Fibroblast of skin of back (primary cell): Measurements from ENCODE around the gene SMO.
"Not testable (repeated sequence)": the region's sequence is repeated elsewhere in the genome, so short reads cannot be mapped to it uniquely, and the experiment has no call there.

Source experiments
- DNase-seq: peaks from one replicate; pipeline ENCODE4 v3.0.0-alpha.2; 2013

Gene SMO

GRCh38 chr7:129240119-129240820 lies 51.8 kb downstream of the SMO start:
- DNase-seq, result no peak

GRCh38 chr7:129244220-129244619 lies 55.8 kb downstream of the SMO start:
- no peak for DNase-seq

GRCh38 chr7:129245533-129245932 lies 57.1 kb downstream of the SMO start:
- no peak for DNase-seq

DNA sequence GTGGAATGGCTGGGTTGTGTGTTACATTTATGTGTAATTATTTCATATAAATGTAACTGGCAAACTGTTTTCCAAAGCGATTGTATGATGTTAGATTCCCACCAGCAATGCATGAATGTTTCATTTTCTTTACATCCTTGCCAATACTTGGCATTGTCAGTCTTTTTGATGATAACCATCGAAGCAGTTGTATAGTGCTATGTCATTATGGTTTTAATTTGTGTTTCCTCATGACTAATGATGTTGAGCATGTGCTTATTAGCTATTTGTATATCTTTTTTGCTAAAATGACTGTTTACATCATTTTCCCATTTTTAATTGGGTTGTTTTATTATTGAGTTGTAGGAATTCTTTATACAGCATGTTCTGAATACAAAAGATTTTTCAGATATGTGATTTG lies 58.7 kb downstream of the SMO start:
- no peak for DNase-seq

- no peak for DNase-seq
Measured at GRCh38 chr7:129252128-129252527, 63.7 kb downstream of the SMO start.

DNA sequence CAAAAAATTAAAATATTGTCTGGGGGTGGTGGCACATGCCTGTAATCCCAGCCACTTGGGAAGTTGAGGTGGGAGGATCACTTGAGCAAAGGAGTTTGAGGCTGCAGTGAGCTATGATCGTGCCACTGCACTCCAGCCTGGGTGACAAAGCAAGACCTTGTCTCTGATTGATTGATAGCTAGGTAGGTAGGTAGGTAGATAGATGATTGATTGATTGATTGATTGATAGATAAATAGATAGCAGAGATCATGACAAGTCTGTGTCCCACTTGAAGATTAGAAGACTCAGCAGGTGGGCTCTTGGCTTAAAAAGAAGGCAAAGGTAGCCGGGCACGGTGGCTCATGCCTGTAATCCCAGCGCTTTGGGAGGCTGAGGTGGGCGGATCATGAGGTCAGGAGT lies 64.2 kb downstream of the SMO start:
- DNase-seq, result not testable (repeated sequence)

DNA sequence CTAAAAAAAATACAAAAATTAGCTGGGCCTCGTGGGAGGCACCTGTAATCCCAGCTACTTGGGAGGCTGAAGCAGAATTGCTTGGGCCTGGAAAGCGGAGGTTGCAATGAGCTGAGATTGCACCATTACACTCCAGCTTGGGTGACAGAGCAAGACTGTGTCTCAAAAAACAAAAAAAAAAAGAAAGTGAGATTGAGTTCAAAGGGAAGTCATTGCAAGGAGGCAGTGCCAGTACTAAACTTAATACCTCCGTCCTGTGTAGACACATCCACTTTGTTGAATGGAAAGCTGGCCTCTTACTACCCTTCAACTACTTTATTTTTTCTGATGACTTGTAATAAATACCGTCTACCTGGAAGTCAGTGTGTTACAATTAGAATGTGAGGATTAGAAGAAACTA lies 67.4 kb downstream of the SMO start:
- DNase-seq, result no peak

DNA sequence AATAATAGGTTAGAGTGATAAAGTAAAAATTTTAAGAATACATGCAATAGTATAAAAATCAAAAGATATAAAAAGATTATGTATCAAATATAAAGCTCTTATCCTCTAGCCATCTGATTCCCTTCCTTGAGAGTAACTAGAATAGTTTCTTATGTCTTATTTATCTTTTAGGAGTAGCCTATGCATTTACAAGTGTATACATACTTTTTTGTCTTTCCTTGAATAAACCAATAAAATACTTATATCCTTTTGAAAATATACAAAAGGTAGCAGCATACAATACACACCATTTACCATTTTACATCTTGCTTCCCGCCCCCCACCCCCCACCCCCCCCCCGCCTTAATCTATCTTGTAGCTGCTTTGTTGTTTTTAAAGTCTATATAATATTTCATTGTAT lies 67.8 kb downstream of the SMO start:
- no peak for DNase-seq

- DNase-seq, result no peak
Measured at GRCh38 chr7:129257168-129257567, 68.7 kb downstream of the SMO start.

DNA sequence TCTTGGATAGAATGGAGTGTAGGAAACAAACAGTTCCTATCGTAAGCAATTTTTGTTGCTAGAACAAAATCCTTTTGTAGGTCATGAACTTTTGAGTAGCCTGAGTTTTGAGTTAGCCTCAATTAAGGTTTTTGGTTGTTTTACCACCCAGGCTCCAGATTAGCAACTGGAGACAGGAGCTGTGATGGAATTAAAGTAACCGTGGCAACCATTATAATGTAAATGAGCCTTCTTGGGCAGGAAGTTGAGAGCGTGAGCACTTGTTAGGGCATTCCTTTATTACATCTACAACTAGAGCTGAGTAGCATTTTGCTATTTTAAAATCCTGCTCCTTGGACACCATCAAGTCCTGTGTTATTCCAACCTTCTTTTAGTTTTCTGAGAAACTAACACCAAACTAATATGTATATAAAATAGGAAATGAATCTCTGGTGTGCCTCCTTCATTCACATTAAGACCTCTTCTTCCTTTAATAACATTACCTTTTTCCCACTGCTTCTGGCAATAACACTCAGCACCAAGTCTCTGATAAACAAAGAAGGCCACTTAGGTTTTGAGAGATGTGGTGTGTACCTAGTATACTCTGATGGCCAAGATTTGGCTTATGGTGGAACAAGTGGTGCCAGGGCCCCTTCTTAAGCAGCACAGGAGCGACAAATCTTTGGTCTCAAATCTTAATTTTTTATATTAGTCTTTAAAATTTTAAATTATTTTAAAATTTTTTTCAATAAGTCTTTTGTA lies 70.4 kb downstream of the SMO start:
- DNase-seq, result no peak

DNA sequence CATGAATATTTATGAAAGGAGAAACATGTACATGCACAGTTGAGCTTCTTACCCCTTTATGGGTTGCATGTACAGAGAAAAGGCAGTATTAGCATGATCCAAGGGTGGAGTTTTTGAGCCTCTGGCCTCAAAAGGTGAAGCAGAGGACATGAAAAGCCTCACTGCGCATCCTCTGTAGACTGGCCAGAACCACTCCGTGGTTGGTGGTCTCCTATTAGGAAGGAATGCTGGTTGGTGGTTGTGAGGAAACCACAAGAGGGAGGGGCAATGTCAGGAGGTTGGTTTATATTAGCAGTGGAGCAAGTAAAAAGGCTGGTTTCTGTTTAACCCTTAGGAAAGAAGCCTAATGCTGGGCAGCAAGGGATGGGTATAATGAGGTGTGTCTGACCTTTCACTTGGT lies 73.9 kb downstream of the SMO start:
- DNase-seq, result peak; percentile 11
